CD4-positive, alpha-beta memory T cell (primary cell): ENCODE data around the gene VPS13D. TPM values are rescaled to one million over a fixed set of nuclear protein-coding genes. Genes with fewer than 3 reads are reported as not detected.
A peak's percentile ranks its signal among the peaks of the same experiment; 100 is the strongest.

Experiments used
- CTCF ChIA-PET: fragments of 350-600 bp; sonication (Branson Sonifier 250); formaldehyde crosslinking; loops from one replicate; lab custom pipeline; 2021; ENCODE audit warnings: inconsistent platforms; ENCODE audit not compliant: partially characterized antibody; lab: Charles Lee
- POLR2A ChIA-PET: fragments of 350-600 bp; sonication (Branson Sonifier 250); formaldehyde crosslinking; loops from one replicate; lab custom pipeline; 2021; ENCODE audit not compliant: partially characterized antibody; lab: Charles Lee
- DNase-seq, 5 donors: peaks; one replicate each; pipeline versions ENCODE4 v3.0.0 to v3.0.0-alpha.2; 2020 to 2022; ENCODE audit warnings: mixed read lengths in 1 of 5
- H3K27ac ChIP-seq: one replicate; pipeline ENCODE4 v1.7.0; 2013; ENCODE audit warnings: low read depth, low read length
- H3K27me3 ChIP-seq: 2 replicates; pipeline ENCODE4 v1.7.0; 2013; ENCODE audit warnings: mild to moderate bottlenecking, low read length, moderate library complexity; ENCODE audit not compliant: insufficient read depth
- H3K36me3 ChIP-seq: 2 replicates; pipeline ENCODE4 v1.7.0; 2013; ENCODE audit warnings: mild to moderate bottlenecking, low read length, moderate library complexity; ENCODE audit not compliant: insufficient read depth
- H3K4me1 ChIP-seq: 2 replicates; pipeline ENCODE4 v1.7.0; 2013; ENCODE audit warnings: mild to moderate bottlenecking, low read length, moderate library complexity; ENCODE audit not compliant: insufficient read depth
- H3K4me3 ChIP-seq, 2 donors: one replicate each; pipeline ENCODE4 v1.7.0; 2013; ENCODE audit warnings: low read length in 2 of 2, mild to moderate bottlenecking in 1 of 2
- H3K9me3 ChIP-seq, 2 donors: one replicate each; pipeline ENCODE4 v1.7.0; 2013; ENCODE audit warnings: low read length in 2 of 2, control low read depth in 1 of 2; ENCODE audit not compliant: control insufficient read depth in 1 of 2
- H3K27ac Mint-ChIP-seq, 7 donors: one replicate each; pipeline ENCODE4 v1.8.0; 2020 to 2021; ENCODE audit warnings: mixed read lengths in 7 of 7, mild to moderate bottlenecking in 6 of 7, inconsistent platforms in 3 of 7, moderate library complexity in 3 of 7
- H3K27me3 Mint-ChIP-seq, 2 donors: one replicate each; pipeline ENCODE4 v1.8.0; 2020 to 2021; ENCODE audit warnings: mixed read lengths in 2 of 2
- H3K36me3 Mint-ChIP-seq, 2 donors: one replicate each; pipeline ENCODE4 v1.8.0; 2020 to 2021; ENCODE audit warnings: mixed read lengths in 2 of 2, inconsistent platforms in 1 of 2, mild to moderate bottlenecking in 1 of 2
- H3K4me1 Mint-ChIP-seq, 4 donors: one replicate each; pipeline ENCODE4 v1.8.0; 2020 to 2021; ENCODE audit warnings: mixed read lengths in 4 of 4, mild to moderate bottlenecking in 1 of 4
- H3K4me3 Mint-ChIP-seq, 8 donors: one replicate each; pipeline ENCODE4 v1.8.0; 2020 to 2021; ENCODE audit warnings: mixed read lengths in 8 of 8, mild to moderate bottlenecking in 7 of 8, moderate library complexity in 6 of 8, inconsistent platforms in 3 of 8
- H3K9me3 Mint-ChIP-seq, 8 donors: one replicate each; pipeline ENCODE4 v1.8.0; 2020 to 2021; ENCODE audit warnings: mixed read lengths in 8 of 8, mild to moderate bottlenecking in 5 of 8, inconsistent platforms in 3 of 8, moderate library complexity in 1 of 8
- intact Hi-C: fragments of 100-400 bp; cut with micrococcal nuclease; formaldehyde crosslinking; loops from one replicate; pipeline ENCODE4 v1.15.1; 2023
- polyA plus RNA-seq, 2 donors: library from polyadenylated mRNA; unstranded; fragments of 300-500 nt; fragmentation: Illumina TruSeq; gene quantifications; one replicate each; pipeline ENCODE4 v1.2.3, GENCODE V29; 2021
- total RNA-seq, 2 experiments: library from RNA; stranded (reverse); gene quantifications; one replicate each; pipeline ENCODE4 v1.2.3, GENCODE V29; 2021

The VPS13D gene
- total and polyA plus RNA-seq, 4 experiments from 2014 or later = 10.2 to 96.3 (median 52.5) TPM

GRCh38 chr1:12502336-12503109 lies 272.7 kb downstream of the VPS13D start:
- Histone ChIP-seq H3K4me1 (no peaks in the 10 kb centered on the region), H3K4me3 (no peak overlapping the region), H3K27ac (no peak overlapping the region), H3K36me3 (peaks cover 24% of the 10 kb centered on the region), H3K27me3 (no peaks in the 10 kb centered on the region), H3K9me3 (no peaks in the 10 kb centered on the region)
- ChIA-PET CTCF (no interaction called here), POLR2A (interaction anchor here (0.9 kb wide), 1 partner anchor 8 kb away, joined by 3 read pairs; no protein-coding TSS in a partner anchor)
- peak overlapping the region; percentile 49 to 84 (median 68) for H3K27ac Mint-ChIP-seq
- H3K27me3 Mint-ChIP-seq = no peaks in the 10 kb centered on the region
- no peak overlapping the region for H3K4me3 Mint-ChIP-seq
- intact Hi-C loops = no loop called here
- peaks cover 45 to 59% of the 10 kb centered on the region in 2 donors for H3K36me3 Mint-ChIP-seq
- H3K4me1 Mint-ChIP-seq = peaks cover 0 to 12% (median 3%) of the 10 kb centered on the region in 4 donors
- no peak for DNase-seq
- H3K9me3 Mint-ChIP-seq = no peaks in the 10 kb centered on the region

- Histone ChIP-seq H3K27me3 (no peaks in the 10 kb centered on the region), H3K36me3 (peaks cover 15% of the 10 kb centered on the region), H3K9me3 (no peaks in the 10 kb centered on the region), H3K4me1 (no peaks in the 10 kb centered on the region), H3K4me3 (no peak overlapping the region), H3K27ac (no peak overlapping the region)
- intact Hi-C loops = no loop called here
- no peaks in the 10 kb centered on the region for H3K27me3 Mint-ChIP-seq
- POLR2A ChIA-PET = interaction anchor here (0.8 kb wide), 1 partner anchor 24 kb away, joined by 5 read pairs; no protein-coding TSS in a partner anchor
- H3K36me3 Mint-ChIP-seq = peaks cover 42 to 54% of the 10 kb centered on the region in 2 donors
- H3K9me3 Mint-ChIP-seq = no peaks in the 10 kb centered on the region
- H3K27ac Mint-ChIP-seq = peak overlapping the region in 4 of 7 donors; percentile 23 to 90 (median 57)
- peaks cover 0 to 12% (median 3%) of the 10 kb centered on the region in 4 donors for H3K4me1 Mint-ChIP-seq
- no peak for DNase-seq
- no peak overlapping the region for H3K4me3 Mint-ChIP-seq
- CTCF ChIA-PET = interaction anchor here (1.2 kb wide), 1 partner anchor 10 kb away, joined by 3 read pairs; no protein-coding TSS in a partner anchor
Observed at GRCh38 chr1:12503709-12504108, 273.9 kb downstream of the VPS13D start.

GRCh38 chr1:12504601-12505000 lies 274.8 kb downstream of the VPS13D start:
- intact Hi-C loops = no loop called here
- peaks cover 8% of the 10 kb centered on the region for H3K36me3 ChIP-seq
- H3K4me3 Mint-ChIP-seq = no peak overlapping the region

GRCh38 chr1:12505231-12505630 lies 275.4 kb downstream of the VPS13D start:
- Mint-ChIP-seq H3K27me3 (no peaks in the 10 kb centered on the region), H3K9me3 (no peaks in the 10 kb centered on the region), H3K4me3 (no peak overlapping the region), H3K27ac (peak overlapping the region in 5 of 7 donors; percentile 8 to 91 (median 37)), H3K4me1 (peaks cover 8 to 25% (median 13%) of the 10 kb centered on the region in 4 donors), H3K36me3 (peaks cover 34 to 49% of the 10 kb centered on the region in 2 donors)
- DNase-seq = no peak
- intact Hi-C loops = no loop called here
- Histone ChIP-seq H3K36me3 (peaks cover 8% of the 10 kb centered on the region), H3K27me3 (no peaks in the 10 kb centered on the region), H3K27ac (no peak overlapping the region), H3K4me1 (peaks cover 11% of the 10 kb centered on the region), H3K9me3 (no peaks in the 10 kb centered on the region), H3K4me3 (no peak overlapping the region)
- ChIA-PET POLR2A (no interaction called here), CTCF (no interaction called here)

More at GRCh38 chr1:12504601-12505000, 274.8 kb downstream of the VPS13D start:
- Histone ChIP-seq H3K27ac (no peak overlapping the region), H3K4me1 (peaks cover 5% of the 10 kb centered on the region), H3K9me3 (no peaks in the 10 kb centered on the region), H3K27me3 (no peaks in the 10 kb centered on the region), H3K4me3 (no peak overlapping the region)
- Mint-ChIP-seq H3K9me3 (no peaks in the 10 kb centered on the region), H3K4me1 (peaks cover 3 to 19% (median 7%) of the 10 kb centered on the region in 4 donors), H3K36me3 (peaks cover 38 to 51% of the 10 kb centered on the region in 2 donors), H3K27ac (peak overlapping the region in 2 of 7 donors; percentile 43 to 91), H3K27me3 (no peaks in the 10 kb centered on the region)
- CTCF ChIA-PET = no interaction called here
- no peak for DNase-seq
- POLR2A ChIA-PET = interaction anchor here (0.9 kb wide), 2 partner anchors 26 to 31 kb away, joined by 3 read pairs; no protein-coding TSS in a partner anchor

- Histone ChIP-seq H3K9me3 (no peaks in the 10 kb centered on the region), H3K27ac (no peak overlapping the region), H3K4me1 (peaks cover 16% of the 10 kb centered on the region), H3K36me3 (peaks cover 8% of the 10 kb centered on the region), H3K27me3 (no peaks in the 10 kb centered on the region), H3K4me3 (no peak overlapping the region)
- Mint-ChIP-seq H3K27me3 (no peaks in the 10 kb centered on the region), H3K4me3 (no peak overlapping the region), H3K9me3 (no peaks in the 10 kb centered on the region), H3K36me3 (peaks cover 37 to 53% of the 10 kb centered on the region in 2 donors), H3K4me1 (peaks cover 13 to 30% (median 18%) of the 10 kb centered on the region in 4 donors), H3K27ac (peak overlapping the region in 4 of 7 donors; percentile 8 to 91 (median 46))
- intact Hi-C loops = no loop called here
- POLR2A ChIA-PET = no interaction called here
- DNase-seq = no peak
- CTCF ChIA-PET = interaction anchor here (1.1 kb wide), 1 partner anchor 11 kb away, joined by 3 read pairs; no protein-coding TSS in a partner anchor
Observed at GRCh38 chr1:12505639-12506280, 275.9 kb downstream of the VPS13D start.

GRCh38 chr1:12506281-12507280 lies 276.8 kb downstream of the VPS13D start:
- Mint-ChIP-seq H3K27ac (peak overlapping the region in 2 of 7 donors; percentile 18 to 65), H3K4me1 (peaks cover 18 to 38% (median 23%) of the 10 kb centered on the region in 4 donors), H3K36me3 (peaks cover 37 to 57% of the 10 kb centered on the region in 2 donors), H3K9me3 (no peaks in the 10 kb centered on the region), H3K4me3 (no peak overlapping the region), H3K27me3 (no peaks in the 10 kb centered on the region)
- Histone ChIP-seq H3K36me3 (peaks cover 8% of the 10 kb centered on the region), H3K4me3 (no peak overlapping the region), H3K9me3 (no peaks in the 10 kb centered on the region), H3K4me1 (peaks cover 24% of the 10 kb centered on the region), H3K27ac (no peak overlapping the region), H3K27me3 (no peaks in the 10 kb centered on the region)
- intact Hi-C loops = no loop called here
- CTCF ChIA-PET = interaction anchor here (1.1 kb wide), 1 partner anchor 12 kb away, joined by 3 read pairs; no protein-coding TSS in a partner anchor
- POLR2A ChIA-PET = no interaction called here
- no peak for DNase-seq
